Hematopoietic multipotent progenitor cell treated with erythropoietin and hydrocortisone succinate and interleukin-3 and kit ligand, for 17 days (in vitro differentiated cells): Measurements from ENCODE around the gene DCAF8L2.
"Not testable (repeated sequence)": the region's sequence is repeated elsewhere in the genome, so short reads cannot be mapped to it uniquely, and the experiment has no call there.

Experiments
- DNase-seq: peaks from one replicate; pipeline ENCODE4 v3.0.0-alpha.2; 2015; ENCODE audit warnings: low spot score

DCAF8L2 gene

GRCh38 chrX:27590044-27590443, at the start of gene DCAF8L2:
DCAF8L2 (plus strand) TSS chrX:27590344; CDS start chrX:27746896, 156,552 bp downstream.
- DNase-seq = no peak

- not testable (repeated sequence) for DNase-seq
Observed at GRCh38 chrX:27541161-27541560, 49.0 kb upstream of the DCAF8L2 start.

GRCh38 chrX:27548624-27549023, 41.5 kb upstream of the DCAF8L2 start:
- DNase-seq = no peak

- no peak for DNase-seq
Observed at GRCh38 chrX:27549688-27550087, 40.5 kb upstream of the DCAF8L2 start.

- DNase-seq = no peak
Observed at GRCh38 chrX:27555514-27555913, 34.6 kb upstream of the DCAF8L2 start.

- no peak for DNase-seq
Observed at GRCh38 chrX:27565992-27566391, 24.2 kb upstream of the DCAF8L2 start.

- no peak for DNase-seq
Observed at GRCh38 chrX:27571164-27571563, 19.0 kb upstream of the DCAF8L2 start.

GRCh38 chrX:27575565-27575964, 14.6 kb upstream of the DCAF8L2 start:
- no peak for DNase-seq

- DNase-seq = no peak
Observed at GRCh38 chrX:27583976-27584375, 6.2 kb upstream of the DCAF8L2 start.

GRCh38 chrX:27591938-27592337, 1.8 kb downstream of the DCAF8L2 start:
- no peak for DNase-seq

- DNase-seq = no peak
Observed at GRCh38 chrX:27597508-27597907, 7.4 kb downstream of the DCAF8L2 start.

- no peak for DNase-seq
Observed at GRCh38 chrX:27598312-27598711, 8.2 kb downstream of the DCAF8L2 start.

- no peak for DNase-seq
Observed at GRCh38 chrX:27599928-27600327, 9.8 kb downstream of the DCAF8L2 start.

GRCh38 chrX:27600686-27601085, 10.5 kb downstream of the DCAF8L2 start:
- no peak for DNase-seq

GRCh38 chrX:27608671-27609070, 18.5 kb downstream of the DCAF8L2 start:
- no peak for DNase-seq

GRCh38 chrX:27619459-27619858, 29.3 kb downstream of the DCAF8L2 start:
- no peak for DNase-seq

GRCh38 chrX:27619975-27620374, 29.8 kb downstream of the DCAF8L2 start:
- DNase-seq = no peak

- no peak for DNase-seq
Observed at GRCh38 chrX:27622883-27623282, 32.7 kb downstream of the DCAF8L2 start.

GRCh38 chrX:27626066-27626465, 35.9 kb downstream of the DCAF8L2 start:
- DNase-seq = no peak

GRCh38 chrX:27633328-27633727, 43.2 kb downstream of the DCAF8L2 start:
- no peak for DNase-seq

- no peak for DNase-seq
Observed at GRCh38 chrX:27656581-27656980, 66.4 kb downstream of the DCAF8L2 start.

GRCh38 chrX:27660878-27661277, 70.7 kb downstream of the DCAF8L2 start:
- DNase-seq = no peak

GRCh38 chrX:27671234-27671633, 81.1 kb downstream of the DCAF8L2 start:
- no peak for DNase-seq

- DNase-seq = no peak
Observed at GRCh38 chrX:27674491-27674890, 84.3 kb downstream of the DCAF8L2 start.

GRCh38 chrX:27675493-27675892, 85.3 kb downstream of the DCAF8L2 start:
- DNase-seq = no peak
